Thymus (tissue), 11 donors: ENCODE data around the gene AKT3. TPM values are rescaled to one million over a fixed set of nuclear protein-coding genes. Genes with fewer than 3 reads are reported as not detected.

Experiments used
- DNase-seq, 9 donors: peaks; one replicate each; pipeline ENCODE4 v3.0.0-alpha.2; 2013; ENCODE audit warnings: low spot score in 9 of 9, low read depth in 6 of 9, missing footprints in 1 of 9
- H3K27ac ChIP-seq, 2 donors: one replicate each; pipeline ENCODE4 v1.5.1; 2013; ENCODE audit warnings: control low read depth in 1 of 2, low read depth in 1 of 2, low read length in 1 of 2, mild to moderate bottlenecking in 1 of 2, moderate library complexity in 1 of 2
- H3K27me3 ChIP-seq, 2 donors: one replicate each; pipeline ENCODE4 v1.5.1; 2013; ENCODE audit warnings: low read length in 1 of 2; ENCODE audit not compliant: control insufficient read depth in 2 of 2, insufficient read depth in 1 of 2
- H3K36me3 ChIP-seq, 2 donors: one replicate each; pipeline ENCODE4 v1.5.1; 2013; ENCODE audit warnings: low read length in 1 of 2, mild to moderate bottlenecking in 1 of 2, moderate library complexity in 1 of 2; ENCODE audit not compliant: control insufficient read depth in 2 of 2, insufficient read depth in 2 of 2
- H3K4me1 ChIP-seq, 2 donors: one replicate each; pipeline ENCODE4 v1.5.1; 2013; ENCODE audit warnings: low read length in 2 of 2; ENCODE audit not compliant: control insufficient read depth in 2 of 2, insufficient read depth in 2 of 2
- H3K4me3 ChIP-seq, 2 donors: one replicate each; pipeline ENCODE4 v1.5.1; 2013; ENCODE audit warnings: low read length in 2 of 2, control low read depth in 1 of 2, mild to moderate bottlenecking in 1 of 2
- H3K9me3 ChIP-seq, 2 donors: one replicate each; pipeline ENCODE4 v1.5.1; 2013; ENCODE audit warnings: low read length in 1 of 2, mild to moderate bottlenecking in 1 of 2; ENCODE audit not compliant: control insufficient read depth in 2 of 2, insufficient read depth in 1 of 2
- WGBS: extraction: QIAGEN DNeasy Blood & Tissue Kit; methylation state at CpG from one replicate; pipeline ENCODE4 v1.1.7; 2013; 5-methylcytosine and 5-hydroxymethylcytosine counted together
- polyA plus RNA-seq: library from polyadenylated mRNA; stranded (reverse); fragments of 200-250 nt; gene quantifications from one replicate; pipeline ENCODE4 v1.2.3, GENCODE V29; 2013
- total RNA-seq: library from RNA; stranded (reverse); fragments of 120-200 nt; gene quantifications from one replicate; pipeline ENCODE4 v1.2.4, GENCODE V29; 2013
- donor health status: healthy.

AKT3 gene
- total and polyA plus RNA-seq, 2 donors: 14.5 to 45.3 TPM

- H3K27me3 ChIP-seq: no peaks in the 10 kb centered on the region
- DNase-seq: no peak
- 96% methylated on average over 1 of the region's 1 CpG for WGBS
- H3K4me3 ChIP-seq: no peak overlapping the region
- no peak overlapping the region for H3K27ac ChIP-seq
- H3K9me3 ChIP-seq: peaks cover 0 to 3% of the 10 kb centered on the region in 2 donors
- H3K36me3 ChIP-seq: peaks cover 6 to 10% of the 10 kb centered on the region in 2 donors
- H3K4me1 ChIP-seq: peaks cover 2 to 8% of the 10 kb centered on the region in 2 donors
Measured at GRCh38 chr1:243514927-243515326, 335.1 kb downstream of the AKT3 start.

- DNase-seq: no peak
- 89% methylated on average over 7 of the region's 7 CpGs for WGBS
- Histone ChIP-seq H3K27ac (no peak overlapping the region), H3K36me3 (peaks cover 6 to 10% of the 10 kb centered on the region in 2 donors), H3K4me3 (no peak overlapping the region), H3K27me3 (no peaks in the 10 kb centered on the region), H3K9me3 (peaks cover 0 to 3% of the 10 kb centered on the region in 2 donors), H3K4me1 (peaks cover 7 to 17% of the 10 kb centered on the region in 2 donors)
Measured at GRCh38 chr1:243513726-243514491, 336.1 kb downstream of the AKT3 start.

GRCh38 chr1:243510928-243511327 is 339.1 kb downstream of the AKT3 start:
- H3K4me1 ChIP-seq: peaks cover 17 to 47% of the 10 kb centered on the region in 2 donors
- no peak overlapping the region for H3K4me3 ChIP-seq
- H3K36me3 ChIP-seq: peaks cover 6 to 10% of the 10 kb centered on the region in 2 donors
- 99% methylated on average over 3 of the region's 3 CpGs for WGBS
- no peaks in the 10 kb centered on the region for H3K9me3 ChIP-seq
- no peaks in the 10 kb centered on the region for H3K27me3 ChIP-seq
- no peak overlapping the region for H3K27ac ChIP-seq
- no peak for DNase-seq

GRCh38 chr1:243508943-243509342 is 341.1 kb downstream of the AKT3 start:
- H3K36me3 ChIP-seq: peaks cover 6 to 10% of the 10 kb centered on the region in 2 donors
- peak in 4 of 9 donors; percentile 21 to 53 (median 28) for DNase-seq
- H3K9me3 ChIP-seq: no peaks in the 10 kb centered on the region
- H3K4me3 ChIP-seq: no peak overlapping the region
- H3K27me3 ChIP-seq: no peaks in the 10 kb centered on the region
- WGBS: 11% methylated on average over 1 of the region's 1 CpG
- H3K4me1 ChIP-seq: peaks cover 17 to 50% of the 10 kb centered on the region in 2 donors
- H3K27ac ChIP-seq: peak overlapping the region in 1 of 2 donors; percentile 93

- H3K36me3 ChIP-seq: peaks cover 6 to 10% of the 10 kb centered on the region in 2 donors
- H3K27me3 ChIP-seq: no peaks in the 10 kb centered on the region
- H3K4me1 ChIP-seq: peaks cover 17 to 50% of the 10 kb centered on the region in 2 donors
- H3K4me3 ChIP-seq: peak overlapping the region in 1 of 2 donors; percentile 8
- DNase-seq: peak; percentile 59 to 91 (median 73)
- peak overlapping the region; percentile 9 to 93 for H3K27ac ChIP-seq
- WGBS: 13% methylated on average over 9 of the region's 9 CpGs
- no peaks in the 10 kb centered on the region for H3K9me3 ChIP-seq
Measured at GRCh38 chr1:243508303-243508713, 341.7 kb downstream of the AKT3 start.

GRCh38 chr1:243507672-243508302 is 342.3 kb downstream of the AKT3 start:
- Histone ChIP-seq H3K36me3 (peaks cover 6 to 10% of the 10 kb centered on the region in 2 donors), H3K27me3 (no peaks in the 10 kb centered on the region), H3K27ac (peak overlapping the region in 1 of 2 donors; percentile 93), H3K9me3 (no peaks in the 10 kb centered on the region), H3K4me1 (peaks cover 17 to 48% of the 10 kb centered on the region in 2 donors), H3K4me3 (peak overlapping the region in 1 of 2 donors; percentile 8)
- 62% methylated on average over 8 of the region's 8 CpGs for WGBS
- DNase-seq: no peak

GRCh38 chr1:243507001-243507671 is 342.9 kb downstream of the AKT3 start:
- peak in 6 of 9 donors; percentile 22 to 75 (median 50) for DNase-seq

GRCh38 chr1:243505986-243506689 is 343.9 kb downstream of the AKT3 start:
- 90% methylated on average over 10 of the region's 10 CpGs for WGBS

More at GRCh38 chr1:243507001-243507671, 342.9 kb downstream of the AKT3 start:
- Histone ChIP-seq H3K27ac (peak overlapping the region; percentile 43 to 93), H3K4me3 (no peak overlapping the region), H3K9me3 (no peaks in the 10 kb centered on the region), H3K27me3 (no peaks in the 10 kb centered on the region), H3K4me1 (peaks cover 17 to 48% of the 10 kb centered on the region in 2 donors), H3K36me3 (peaks cover 6 to 10% of the 10 kb centered on the region in 2 donors)
- 40% methylated on average over 5 of the region's 5 CpGs for WGBS

More at GRCh38 chr1:243505986-243506689, 343.9 kb downstream of the AKT3 start:
- Histone ChIP-seq H3K27ac (peak overlapping the region in 1 of 2 donors; percentile 93), H3K4me1 (peaks cover 17 to 48% of the 10 kb centered on the region in 2 donors), H3K4me3 (no peak overlapping the region), H3K27me3 (no peaks in the 10 kb centered on the region), H3K36me3 (peaks cover 6 to 9% of the 10 kb centered on the region in 2 donors), H3K9me3 (no peaks in the 10 kb centered on the region)
- DNase-seq: no peak
